Femur (tissue), 1 donor: ENCODE measurements around the gene CARD10.

ENCODE experiments used
- DNase-seq: peaks from one replicate; pipeline ENCODE4 v3.0.0-alpha.2; 2017

The CARD10 gene

GRCh38 chr22:37526376-37526775 lies 7.2 kb upstream of the CARD10 start:
- DNase-seq = no peak

GRCh38 chr22:37525746-37526350 lies 6.6 kb upstream of the CARD10 start:
- DNase-seq = no peak

DNA sequence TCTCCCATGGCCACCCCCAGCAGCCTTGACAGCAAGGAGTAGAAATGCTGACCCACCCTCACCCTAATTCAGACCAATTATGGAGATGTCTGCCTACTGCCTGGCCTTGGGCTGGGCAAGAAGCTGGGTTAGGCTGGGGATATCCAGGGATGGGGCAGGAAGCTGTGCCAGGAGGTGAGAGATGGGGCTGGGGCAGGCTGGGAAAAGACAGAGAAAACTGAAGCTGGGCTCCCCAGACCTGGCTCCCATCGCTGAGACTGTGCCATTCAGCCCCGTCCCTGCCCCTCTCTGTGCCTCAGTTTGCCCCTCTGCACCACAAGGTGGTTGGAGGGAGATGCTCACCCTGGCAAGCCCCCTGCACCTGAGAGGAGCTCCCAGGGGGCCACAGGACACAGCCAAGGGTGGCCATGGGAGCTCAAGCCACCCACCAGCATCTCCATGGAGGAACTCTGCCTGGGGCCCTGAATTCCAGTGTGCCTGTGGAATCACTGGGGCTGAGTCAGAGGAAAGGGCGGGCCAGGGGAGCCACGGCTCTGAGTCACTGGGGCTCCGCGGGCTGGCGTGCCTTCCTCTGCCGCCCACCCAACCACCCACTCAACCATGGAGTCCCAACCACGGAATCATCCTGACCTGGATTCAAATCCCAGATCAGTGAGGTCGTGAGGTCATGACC lies 6.0 kb upstream of the CARD10 start:
- no peak for DNase-seq

DNA sequence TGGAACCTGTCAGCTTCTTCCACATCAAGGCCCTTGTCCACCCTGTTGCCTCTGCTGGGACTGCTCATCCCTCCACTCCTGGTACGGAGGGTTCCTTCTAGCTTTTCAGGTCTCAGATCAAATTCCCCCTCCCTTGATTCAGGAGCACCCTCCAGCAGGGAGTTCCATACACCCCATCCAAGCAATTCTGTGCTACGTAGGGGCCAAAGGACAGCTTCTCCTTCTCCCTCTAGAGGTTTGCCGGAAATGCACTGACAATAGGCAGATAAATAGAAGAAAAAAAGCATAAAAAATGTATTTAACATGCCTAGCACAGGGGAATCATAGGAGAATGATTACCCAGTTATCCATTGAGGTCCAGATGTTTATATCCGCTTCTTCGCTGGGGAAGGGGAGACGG lies 3.3 kb upstream of the CARD10 start:
- no peak for DNase-seq

DNA sequence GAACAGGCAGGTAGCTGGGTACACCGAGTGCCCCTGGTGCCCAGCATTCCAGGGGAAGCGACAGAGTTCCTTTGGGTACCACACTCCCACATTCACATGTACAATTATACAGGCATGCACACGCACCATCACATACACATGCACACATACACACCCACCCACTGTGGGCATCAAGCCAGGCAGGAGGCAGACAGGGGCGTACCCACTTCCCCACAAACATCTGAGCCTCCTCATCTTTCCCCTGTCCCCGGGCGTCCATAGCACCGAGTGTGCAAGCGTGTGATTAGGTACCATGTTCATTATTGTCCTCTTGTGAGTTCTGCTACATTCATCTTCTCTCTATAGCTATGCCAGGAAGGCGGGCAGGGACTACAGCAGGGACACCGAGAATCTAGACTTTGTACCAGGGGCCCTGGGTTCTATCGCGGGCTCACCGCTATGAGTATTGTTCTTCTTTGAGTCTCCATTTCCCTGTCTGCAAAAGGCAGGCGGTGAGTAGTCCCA lies 2.1 kb upstream of the CARD10 start:
- no peak for DNase-seq

- DNase-seq = no peak
These were observed 1.6 kb upstream of the CARD10 start for GRCh38 chr22:37520776-37521191.

- no peak for DNase-seq
These were observed 527 bp downstream of the CARD10 start for GRCh38 chr22:37518509-37519267.

DNA sequence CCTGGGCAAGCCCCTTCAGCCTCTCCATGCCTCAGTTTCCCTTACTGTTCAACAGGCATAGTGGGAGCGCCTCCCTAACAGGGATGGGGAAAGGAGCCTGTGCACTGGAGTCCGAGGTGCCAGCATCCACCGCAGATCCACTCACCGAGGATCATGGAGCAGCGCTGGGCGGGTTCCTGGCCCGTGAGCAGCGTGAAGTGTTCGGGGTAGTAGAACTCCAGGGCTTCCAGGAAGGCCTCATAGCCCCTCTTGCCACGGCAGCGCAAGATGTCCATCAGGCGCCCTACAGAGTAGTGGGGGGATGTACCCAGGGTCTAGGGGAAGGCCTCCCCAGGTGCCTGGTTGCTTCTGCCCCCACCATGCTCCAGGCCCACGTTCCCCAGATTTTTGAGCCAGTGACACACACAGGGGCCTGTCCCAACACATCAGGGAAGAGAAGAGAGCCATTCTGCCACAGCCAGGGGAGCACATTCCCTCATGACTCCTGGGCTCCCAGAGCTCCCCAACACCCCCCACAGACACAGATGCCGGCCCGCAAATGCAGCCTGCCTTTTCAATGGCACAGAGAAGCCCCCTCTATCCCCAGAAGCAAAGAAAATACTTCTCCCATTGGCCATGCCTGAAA lies 1.3 kb downstream of the CARD10 start:
- no peak for DNase-seq

DNA sequence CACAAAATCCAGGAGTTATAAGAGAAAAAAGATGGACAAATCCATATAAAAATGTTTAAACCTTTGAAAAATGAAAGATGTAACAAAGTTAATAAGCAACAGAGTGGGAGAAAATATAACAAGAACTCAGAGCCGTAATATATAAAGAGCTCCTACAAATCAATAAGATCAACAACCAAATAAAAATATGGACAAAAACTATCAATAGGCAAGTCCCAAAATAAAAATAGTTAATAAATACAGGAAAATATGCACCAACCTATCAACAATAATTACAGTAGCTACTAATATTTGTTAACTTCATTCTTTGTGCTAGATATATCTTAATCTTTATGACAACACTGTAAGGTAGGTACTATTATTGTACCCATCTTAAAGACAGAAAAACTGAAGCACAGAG lies 2.8 kb downstream of the CARD10 start:
- no peak for DNase-seq

- DNase-seq = no peak
These were observed 3.3 kb downstream of the CARD10 start for GRCh38 chr22:37515901-37516300.

GRCh38 chr22:37514526-37515051 lies 4.6 kb downstream of the CARD10 start:
- DNase-seq = no peak

- DNase-seq = no peak
These were observed 7.7 kb downstream of the CARD10 start for GRCh38 chr22:37511395-37512104.

DNA sequence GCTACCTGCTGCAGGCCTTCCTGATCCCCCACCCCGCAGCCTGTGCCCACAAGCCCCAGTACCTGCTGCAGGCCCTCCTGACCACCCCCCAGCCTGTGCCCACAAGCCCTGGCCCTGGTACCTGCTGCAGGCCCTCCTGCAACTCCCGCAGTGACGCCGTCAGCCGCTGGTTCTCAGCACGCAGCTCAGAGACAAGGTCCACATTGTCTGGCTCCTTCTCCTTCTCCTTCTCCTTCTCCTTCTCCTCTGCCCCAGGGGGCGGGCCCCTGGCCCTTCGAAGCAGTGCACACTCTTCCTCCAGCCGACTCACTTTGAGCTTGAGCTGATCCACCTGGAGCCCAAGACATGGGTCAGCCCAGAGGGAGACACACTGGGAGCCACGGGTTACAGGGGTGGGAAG lies 9.1 kb downstream of the CARD10 start:
- DNase-seq = no peak

GRCh38 chr22:37509059-37509860 lies 10.0 kb downstream of the CARD10 start:
- DNase-seq = peak; percentile 67

GRCh38 chr22:37508431-37508992 lies 10.7 kb downstream of the CARD10 start:
- no peak for DNase-seq

DNA sequence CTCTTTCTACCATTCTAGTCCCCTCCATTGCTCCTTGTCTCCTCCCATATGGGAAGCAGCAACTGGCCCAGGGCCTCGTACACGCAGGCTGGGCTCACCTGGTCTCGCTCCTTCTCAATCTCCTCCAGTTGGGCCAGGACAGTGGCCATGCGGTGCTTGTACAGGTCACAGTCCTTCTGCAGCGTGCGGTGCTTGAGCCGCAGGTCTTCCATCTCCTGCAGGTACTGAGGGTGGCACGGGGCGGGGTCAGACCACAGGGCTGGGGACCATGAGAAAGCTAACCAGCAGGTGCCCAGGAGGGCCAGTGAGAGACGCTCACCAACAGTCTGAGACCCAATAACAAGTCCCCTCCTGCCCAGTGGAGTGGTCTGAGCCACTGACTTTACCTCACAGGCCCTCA lies 11.5 kb downstream of the CARD10 start:
- no peak for DNase-seq

DNA sequence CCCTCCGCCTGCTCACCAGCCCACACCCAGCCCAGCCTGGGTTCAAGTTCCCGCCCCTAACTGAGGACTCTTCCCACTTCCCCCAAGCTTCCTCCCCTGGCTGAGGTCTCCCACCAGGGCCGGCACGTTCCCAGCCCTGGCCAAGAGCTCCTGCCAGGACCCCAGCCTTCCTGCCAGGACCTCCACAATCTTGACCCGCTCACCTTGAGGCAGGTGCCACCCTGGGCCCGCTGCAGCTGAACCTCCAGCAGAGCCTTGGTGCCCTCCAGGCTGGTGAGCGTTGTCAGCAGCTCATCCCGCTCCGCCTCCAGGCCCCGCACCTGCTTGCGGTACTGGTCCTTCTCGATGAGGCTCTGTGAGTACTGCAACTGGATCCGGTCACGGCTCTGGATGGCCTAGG lies 13.2 kb downstream of the CARD10 start:
- no peak for DNase-seq

DNA sequence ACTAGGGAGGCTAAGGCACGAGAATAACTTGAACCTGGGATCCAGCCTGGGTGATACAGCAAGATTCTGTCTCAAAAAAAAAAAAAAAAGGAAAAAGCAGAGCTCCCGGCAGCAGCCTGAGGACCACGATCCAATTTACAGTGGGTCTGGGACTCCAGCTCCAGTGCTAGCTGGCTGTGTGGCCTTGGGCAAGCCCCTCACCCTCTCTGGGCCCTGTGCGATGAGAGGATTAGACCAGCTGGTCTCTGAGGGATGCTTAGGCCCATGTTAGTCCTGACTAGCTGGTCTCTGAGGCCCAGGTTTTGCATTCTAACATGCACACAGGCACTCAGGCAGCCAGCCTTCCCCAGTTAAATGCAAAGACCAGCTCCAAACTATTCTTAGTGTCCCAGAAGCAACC lies 13.7 kb downstream of the CARD10 start:
- DNase-seq = no peak

DNA sequence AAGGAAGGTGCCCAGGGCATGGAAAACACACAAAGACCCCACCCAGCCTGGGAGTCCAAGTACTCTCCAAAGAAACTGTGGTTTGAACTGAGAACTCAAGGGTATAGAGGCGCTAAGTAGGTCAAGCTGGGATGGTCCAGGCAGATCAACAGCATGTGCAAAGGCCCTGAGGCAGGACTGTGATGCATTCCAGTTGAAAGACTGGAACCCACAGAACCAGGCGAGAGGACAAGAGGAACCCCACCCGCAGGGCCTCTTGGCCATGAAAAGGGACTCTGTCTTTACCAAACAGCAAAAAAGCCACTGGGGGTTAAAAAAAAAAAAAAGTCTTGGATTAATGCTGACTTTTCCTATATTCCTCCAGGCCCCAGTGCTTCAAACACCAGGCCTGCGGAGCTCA lies 14.3 kb downstream of the CARD10 start:
- DNase-seq = no peak

DNA sequence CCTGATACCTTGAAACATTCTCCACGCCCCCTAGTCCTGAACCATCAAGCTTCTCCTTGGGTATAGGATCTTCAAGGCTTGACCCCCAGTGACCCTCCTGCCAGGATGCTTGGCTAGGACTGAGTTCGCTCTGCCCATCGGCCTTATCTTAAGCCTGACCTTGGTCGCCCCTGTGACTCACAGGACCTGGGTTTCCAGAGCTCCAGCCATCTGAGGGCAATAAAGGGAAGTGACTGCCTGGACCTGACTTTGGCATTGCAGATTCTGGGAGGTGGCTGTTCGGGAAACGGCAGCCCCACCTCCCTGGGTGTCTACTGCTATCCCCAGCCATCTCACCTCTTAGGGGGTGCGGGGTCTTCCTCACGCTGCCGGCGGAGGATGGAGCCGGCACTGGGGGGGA lies 15.4 kb downstream of the CARD10 start:
- DNase-seq = no peak

DNA sequence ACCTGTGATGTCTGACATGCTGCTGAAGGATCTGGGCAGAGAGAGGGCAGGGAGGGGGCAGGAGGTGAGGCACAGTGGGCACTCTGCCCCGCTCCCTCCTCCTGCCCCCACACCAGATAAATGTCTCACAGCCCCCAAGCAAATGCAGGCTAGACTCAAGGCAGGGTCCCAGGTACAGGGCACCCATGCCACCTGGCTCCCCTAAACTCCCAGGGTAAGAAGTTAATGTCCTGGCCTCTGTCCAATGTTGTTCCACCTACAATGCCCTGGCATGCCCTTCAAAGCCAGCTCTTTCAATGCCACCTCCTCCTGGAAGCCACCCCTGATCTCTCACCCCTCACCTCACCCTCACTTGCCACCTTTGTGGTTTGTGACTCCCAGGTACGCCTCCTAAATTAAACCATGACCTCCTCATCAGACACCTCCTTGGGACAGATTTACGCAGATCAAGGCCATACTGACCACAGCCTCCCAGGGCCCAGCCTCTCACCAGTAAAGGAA lies 16.0 kb downstream of the CARD10 start:
- no peak for DNase-seq
